HG02610 (cell line): ENCODE measurements around the gene TFPT.

ENCODE experiments used
- ATAC-seq: cut with Tn5 transposase; IDR thresholded peaks from one replicate; pipeline ENCODE4 v1.9.1; 2021; ENCODE audit warnings: mild to moderate bottlenecking, moderate library complexity; ENCODE audit not compliant: unreplicated experiment

The TFPT gene

DNA sequence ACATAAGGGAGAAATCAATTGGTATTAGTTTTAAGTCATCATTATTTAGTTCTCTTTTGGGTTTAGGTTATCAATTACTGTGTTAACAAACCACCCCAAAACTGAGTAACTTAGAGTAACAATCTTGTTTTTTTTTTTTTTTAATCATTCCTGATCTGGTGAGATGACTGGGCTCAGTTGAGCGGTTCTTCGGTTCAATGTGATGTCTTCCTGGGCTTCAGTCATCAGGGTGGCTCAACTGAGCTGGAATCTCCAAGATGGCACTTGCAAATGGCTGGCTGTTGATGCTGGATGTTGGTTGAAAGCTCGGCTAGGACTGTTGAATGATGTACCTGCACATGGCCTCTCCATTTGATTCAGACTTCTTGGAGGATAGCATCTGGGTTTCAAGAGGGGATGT is 31.0 kb downstream of the TFPT start:
- no peak for ATAC-seq

DNA sequence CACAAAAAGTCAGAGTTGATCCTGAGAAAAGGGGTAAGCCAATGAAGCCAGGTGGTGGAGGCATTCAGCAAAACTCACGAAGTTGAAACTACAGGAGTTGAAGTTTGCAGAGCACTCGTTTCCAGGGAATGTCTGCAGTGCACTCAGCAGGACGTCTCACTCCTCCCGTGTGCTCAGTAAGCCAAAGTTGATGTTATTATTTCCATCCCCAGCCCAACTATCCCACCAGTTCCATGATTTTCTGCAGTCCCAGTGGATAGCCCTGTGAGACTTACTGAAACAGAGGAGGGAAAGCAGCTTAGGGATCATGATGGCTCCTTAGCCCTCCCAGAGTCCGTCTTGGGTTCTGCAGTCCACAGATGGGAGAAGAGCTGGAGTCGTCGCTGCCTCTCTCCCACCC is 34.4 kb downstream of the TFPT start, which contains the start of gene TARM1:
Gene TARM1, minus strand, starts transcription at position 334 of the 400 bp plus-strand sequence. Its CDS starts 25 bp downstream, at position 309.
- ATAC-seq, result no peak

DNA sequence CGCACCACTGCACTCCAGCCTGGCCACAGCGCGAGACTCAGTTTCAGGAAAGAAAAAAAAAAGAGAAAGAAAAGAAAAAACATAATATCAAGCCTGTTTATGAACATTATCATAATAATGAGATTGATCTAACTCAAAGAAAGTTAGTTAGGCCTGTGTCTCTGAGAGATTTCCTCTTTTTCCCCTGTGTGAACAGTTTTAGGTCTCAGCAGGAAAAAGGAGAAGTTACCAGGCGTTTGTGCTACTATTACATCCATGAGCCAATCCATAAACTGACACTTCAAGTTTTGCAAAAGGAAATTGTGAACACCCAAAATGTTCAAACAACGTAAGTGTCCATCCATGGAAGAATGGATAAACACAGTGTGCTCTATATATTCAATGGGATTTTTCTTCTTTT is 38.1 kb downstream of the TFPT start:
- no peak for ATAC-seq

DNA sequence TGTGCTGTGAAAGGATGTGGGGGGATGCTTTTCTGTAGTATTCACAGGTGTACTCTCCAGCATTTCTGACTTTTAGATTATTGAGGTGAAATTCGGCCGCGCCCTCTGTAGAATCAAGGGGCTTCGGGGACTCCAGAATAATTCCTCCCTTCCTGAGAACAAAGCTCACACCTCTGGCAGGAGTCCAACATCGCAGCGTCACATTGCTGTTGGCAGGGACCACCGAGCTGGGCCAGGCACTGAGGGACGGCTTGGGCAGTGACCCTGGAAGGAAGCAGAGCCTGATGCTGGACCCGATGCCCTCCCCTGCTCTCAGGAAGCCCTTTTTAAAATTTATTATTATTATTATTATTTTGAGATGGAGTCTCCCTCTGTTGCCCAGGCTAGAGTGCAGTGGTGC is 40.6 kb downstream of the TFPT start:
- no peak for ATAC-seq

DNA sequence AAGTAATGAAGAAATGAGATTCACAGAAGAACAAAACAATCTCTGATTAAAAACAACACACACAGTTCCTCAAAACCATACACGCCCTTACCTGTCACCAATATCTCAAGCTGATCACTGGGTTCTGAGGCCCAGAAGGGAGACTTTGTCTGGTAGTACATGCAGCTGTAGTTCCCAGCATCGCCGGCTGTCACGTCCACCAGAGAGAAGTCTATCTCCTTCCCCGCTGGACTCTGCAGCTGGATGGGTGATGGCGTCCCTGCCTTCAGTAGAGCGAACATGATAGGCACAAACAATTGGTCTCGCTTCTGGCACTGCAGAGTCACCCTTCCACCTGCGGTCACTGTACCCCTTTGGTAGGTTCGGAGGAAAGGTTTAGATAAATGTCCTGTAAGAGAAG is 41.6 kb downstream of the TFPT start:
- no peak for ATAC-seq

DNA sequence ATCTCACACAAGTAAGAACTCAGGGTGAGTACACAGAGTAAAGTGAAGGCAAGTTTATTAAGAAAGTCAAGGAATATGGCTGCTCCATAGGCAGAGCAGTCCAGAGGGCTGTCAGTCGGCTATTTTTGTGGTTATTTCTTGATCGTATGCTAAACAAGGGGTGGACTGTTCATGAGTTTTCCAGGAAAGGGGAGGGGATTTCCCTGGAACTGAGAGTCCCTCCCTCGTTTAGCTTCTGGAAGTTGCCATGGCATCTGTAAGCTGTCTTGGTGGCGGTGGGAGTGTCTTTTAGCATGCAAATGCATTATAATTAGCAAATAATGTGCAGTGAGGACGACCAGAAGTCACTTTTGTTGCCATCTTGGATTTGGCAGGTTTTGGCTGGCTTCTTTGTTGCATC is 46.0 kb downstream of the TFPT start:
- no peak for ATAC-seq

DNA sequence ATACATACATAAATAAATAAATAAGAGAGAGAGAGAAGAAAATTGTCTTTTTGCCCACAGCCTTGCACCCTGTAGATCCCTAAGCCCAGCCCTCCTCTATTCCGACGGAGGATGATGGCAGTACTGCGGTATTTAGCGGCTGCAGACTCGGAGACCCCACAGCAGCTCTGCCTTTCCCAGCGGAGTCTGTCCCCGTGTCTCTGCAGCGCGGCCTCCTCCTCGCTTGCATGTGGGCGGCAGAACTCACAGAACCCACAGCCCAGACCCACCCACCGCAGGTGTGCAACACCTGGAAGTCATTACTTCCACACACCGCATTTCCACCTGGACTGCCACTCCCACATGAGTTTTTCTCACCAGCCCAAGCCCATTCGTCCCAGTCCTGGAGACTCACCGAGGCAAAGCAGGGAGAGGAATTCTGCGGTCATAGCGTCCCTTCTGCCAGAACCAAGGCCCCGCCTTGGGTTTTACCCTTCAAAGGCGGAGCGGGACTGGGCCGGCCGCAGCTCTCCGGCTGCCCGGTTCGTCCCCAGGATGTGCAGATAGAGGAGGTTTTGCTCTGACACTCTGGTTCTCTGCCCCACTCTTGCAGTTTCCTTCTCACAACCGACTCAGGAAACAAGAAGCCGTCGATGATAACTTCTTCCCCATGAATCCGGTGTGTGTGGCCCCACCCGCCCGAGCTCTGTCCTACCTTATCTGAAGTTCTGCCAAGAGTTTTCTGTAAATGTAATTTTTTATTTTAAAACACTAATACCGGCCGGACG is 51.9 kb downstream of the TFPT start, which contains the start of gene VSTM1:
Gene VSTM1, minus strand, starts transcription at position 548 of the 767 bp plus-strand sequence. Its CDS starts 120 bp downstream, at position 428.
- ATAC-seq, result no peak

DNA sequence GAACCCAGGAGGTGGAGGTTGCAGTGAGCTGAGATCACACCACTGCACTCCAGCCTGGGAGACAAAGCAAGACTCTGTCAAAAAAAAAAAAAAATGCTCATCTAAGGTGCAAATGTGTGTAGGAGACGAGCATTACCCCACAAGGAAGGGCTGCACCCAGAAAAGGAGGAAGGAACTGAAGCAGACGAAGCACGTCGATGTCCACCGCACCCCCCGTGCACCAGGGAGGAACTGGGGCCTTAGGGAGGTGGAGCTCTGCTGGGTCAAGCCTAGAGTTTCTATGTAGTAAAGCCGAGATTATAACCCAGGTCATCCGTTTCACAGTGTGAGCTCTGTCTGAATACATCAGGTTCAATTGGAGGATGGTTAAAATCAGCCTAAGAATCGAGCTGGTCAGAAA is 52.8 kb downstream of the TFPT start:
- ATAC-seq, result no peak
